Measurements from ENCODE around the gene C12orf75. TPM values are rescaled to one million over a fixed set of nuclear protein-coding genes. Genes with fewer than 3 reads are reported as not detected.

The C12orf75 gene
- total RNA-seq, 6 experiments from 2014 or later: 1.3 to 5.5 (median 2.7) TPM

DNA sequence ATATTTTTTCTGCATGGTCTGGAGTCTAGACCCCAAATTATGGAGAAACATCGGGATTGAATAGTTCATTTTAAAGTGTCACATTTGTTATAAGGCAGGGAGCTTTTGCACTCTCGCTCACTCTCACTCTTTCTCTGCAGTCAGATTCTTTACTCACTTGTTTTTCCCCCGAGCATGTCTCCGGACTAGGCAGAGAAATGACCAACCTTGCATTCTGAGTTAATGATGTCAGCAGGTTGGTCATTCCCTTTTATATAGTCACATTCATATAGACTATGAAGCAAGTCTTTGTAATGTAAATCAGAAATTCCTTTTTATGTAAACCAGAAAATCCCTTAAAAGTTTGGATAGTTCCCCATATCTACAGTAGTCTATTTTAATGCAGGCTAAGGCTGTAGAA lies 4.1 kb downstream of the C12orf75 start:
- Histone ChIP-seq H3K27ac (no peak overlapping the region), H3K4me3 (no peak overlapping the region), H3K27me3 (no peaks in the 10 kb centered on the region), H3K4me1 (peaks cover 0 to 7% (median 0%) of the 10 kb centered on the region in 4 donors), H3K36me3 (no peaks in the 10 kb centered on the region), H3K9me3 (no peaks in the 10 kb centered on the region)
- DNase-seq: no peak
- 82% methylated on average over 4 of the region's 4 CpGs for WGBS (ENCODE audit: insufficient coverage, low coverage, low lambda C conversion rate, missing lambda C conversion rate)
- intact Hi-C loops (cut with DNase I): no loop called here
- no peak for TF ChIP-seq POLR2A (IDR thresholded peaks at IDR 0.05)
- TF ChIP-seq, protein P1, sequence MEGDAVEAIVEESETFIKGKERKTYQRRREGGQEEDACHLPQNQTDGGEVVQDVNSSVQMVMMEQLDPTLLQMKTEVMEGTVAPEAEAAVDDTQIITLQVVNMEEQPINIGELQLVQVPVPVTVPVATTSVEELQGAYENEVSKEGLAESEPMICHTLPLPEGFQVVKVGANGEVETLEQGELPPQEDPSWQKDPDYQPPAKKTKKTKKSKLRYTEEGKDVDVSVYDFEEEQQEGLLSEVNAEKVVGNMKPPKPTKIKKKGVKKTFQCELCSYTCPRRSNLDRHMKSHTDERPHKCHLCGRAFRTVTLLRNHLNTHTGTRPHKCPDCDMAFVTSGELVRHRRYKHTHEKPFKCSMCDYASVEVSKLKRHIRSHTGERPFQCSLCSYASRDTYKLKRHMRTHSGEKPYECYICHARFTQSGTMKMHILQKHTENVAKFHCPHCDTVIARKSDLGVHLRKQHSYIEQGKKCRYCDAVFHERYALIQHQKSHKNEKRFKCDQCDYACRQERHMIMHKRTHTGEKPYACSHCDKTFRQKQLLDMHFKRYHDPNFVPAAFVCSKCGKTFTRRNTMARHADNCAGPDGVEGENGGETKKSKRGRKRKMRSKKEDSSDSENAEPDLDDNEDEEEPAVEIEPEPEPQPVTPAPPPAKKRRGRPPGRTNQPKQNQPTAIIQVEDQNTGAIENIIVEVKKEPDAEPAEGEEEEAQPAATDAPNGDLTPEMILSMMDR (IDR thresholded peaks at IDR 0.05): no peak
- no peak for ATAC-seq

DNA sequence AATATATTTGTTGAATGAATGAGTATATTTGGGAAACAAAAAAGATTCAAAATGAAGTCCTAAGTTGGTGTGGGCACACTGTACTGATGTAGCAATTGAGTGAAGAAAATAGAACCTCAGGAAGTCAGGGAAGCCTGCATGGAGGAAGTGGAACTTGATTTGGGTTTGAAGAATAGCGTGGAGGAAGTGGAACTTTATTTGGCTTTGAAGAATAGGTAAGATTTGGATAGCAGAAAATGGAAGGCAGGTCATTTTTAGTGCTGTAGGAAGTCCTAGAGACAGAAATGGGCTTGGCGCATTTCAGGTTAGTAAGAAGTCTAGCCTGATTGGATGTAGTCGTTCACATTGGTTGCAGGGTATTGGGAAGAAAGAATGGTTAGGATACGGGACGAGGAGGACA lies 5.4 kb downstream of the C12orf75 start:
- H3K36me3 ChIP-seq: no peaks in the 10 kb centered on the region
- no peak overlapping the region for H3K27ac ChIP-seq
- H3K4me3 ChIP-seq: no peak overlapping the region
- no peaks in the 10 kb centered on the region for H3K27me3 ChIP-seq
- H3K4me1 ChIP-seq: no peaks in the 10 kb centered on the region
- TF ChIP-seq, protein P1 (IDR thresholded peaks at IDR 0.05): no peak
- no peak for TF ChIP-seq POLR2A (IDR thresholded peaks at IDR 0.05)
- H3K9me3 ChIP-seq: no peaks in the 10 kb centered on the region
- WGBS (ENCODE audit: insufficient coverage, low coverage, low lambda C conversion rate, missing lambda C conversion rate): 74% methylated on average over 5 of the region's 5 CpGs
- intact Hi-C loops (cut with DNase I): no loop called here
- DNase-seq: no peak
- ATAC-seq: no peak

DNA sequence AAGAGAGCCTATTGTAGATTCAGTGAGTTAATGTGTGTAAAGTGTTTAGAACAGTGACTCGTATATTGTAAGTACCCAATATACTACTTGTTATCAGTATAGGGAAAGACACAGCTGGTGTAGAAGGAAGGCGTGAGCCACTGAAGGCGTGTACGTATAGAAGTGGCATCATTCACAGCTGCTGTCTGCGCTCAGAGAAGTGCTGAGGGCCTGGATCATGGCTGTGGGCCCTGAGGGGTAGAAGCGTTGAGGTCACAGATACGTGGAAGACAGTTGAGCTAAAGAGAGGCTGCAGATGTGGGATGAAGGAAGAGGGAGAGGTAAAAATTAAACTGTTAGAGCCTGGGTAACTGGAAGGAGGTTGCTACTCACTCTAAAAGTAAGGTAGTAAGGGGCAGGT lies 5.9 kb downstream of the C12orf75 start:
- DNase-seq (no peak), ATAC-seq (no peak)
- Histone ChIP-seq H3K9me3 (no peaks in the 10 kb centered on the region), H3K4me3 (no peak overlapping the region), H3K36me3 (no peaks in the 10 kb centered on the region), H3K27me3 (no peaks in the 10 kb centered on the region), H3K27ac (no peak overlapping the region), H3K4me1 (no peaks in the 10 kb centered on the region)
- TF ChIP-seq, protein P1 (IDR thresholded peaks at IDR 0.05): no peak
- TF ChIP-seq POLR2A (IDR thresholded peaks at IDR 0.05): no peak
- intact Hi-C loops (cut with DNase I): no loop called here
- 93% methylated on average over 7 of the region's 7 CpGs for WGBS (ENCODE audit: insufficient coverage, low coverage, low lambda C conversion rate, missing lambda C conversion rate)

DNA sequence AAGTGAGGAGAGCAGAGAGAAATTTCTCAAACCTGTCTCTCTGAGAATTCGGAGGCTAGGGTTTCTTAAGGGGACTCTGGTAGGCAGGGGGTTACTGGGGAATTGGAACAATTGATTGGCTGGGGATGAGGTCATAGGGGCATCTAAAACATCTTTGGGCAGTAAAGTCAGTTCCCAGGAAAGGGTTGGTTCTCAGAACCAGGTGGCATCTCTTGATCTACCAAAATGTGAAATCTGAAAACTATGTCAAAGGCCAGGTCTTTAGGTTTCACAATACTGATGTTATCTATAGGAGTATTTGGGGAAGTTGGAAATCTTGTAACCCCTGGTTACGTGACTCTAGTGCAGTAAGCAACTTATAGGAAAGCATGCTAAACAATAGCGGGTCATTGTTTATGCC lies 6.9 kb downstream of the C12orf75 start:
- WGBS (ENCODE audit: insufficient coverage, low coverage, low lambda C conversion rate, missing lambda C conversion rate): 76% methylated on average over 3 of the region's 3 CpGs
- Histone ChIP-seq H3K9me3 (no peaks in the 10 kb centered on the region), H3K27me3 (no peaks in the 10 kb centered on the region), H3K27ac (no peak overlapping the region), H3K4me1 (no peaks in the 10 kb centered on the region), H3K4me3 (no peak overlapping the region), H3K36me3 (no peaks in the 10 kb centered on the region)
- intact Hi-C loops (cut with DNase I): no loop called here
- ATAC-seq (no peak), DNase-seq (no peak)
- TF ChIP-seq, protein P1 (IDR thresholded peaks at IDR 0.05): no peak
- TF ChIP-seq POLR2A (IDR thresholded peaks at IDR 0.05): no peak

DNA sequence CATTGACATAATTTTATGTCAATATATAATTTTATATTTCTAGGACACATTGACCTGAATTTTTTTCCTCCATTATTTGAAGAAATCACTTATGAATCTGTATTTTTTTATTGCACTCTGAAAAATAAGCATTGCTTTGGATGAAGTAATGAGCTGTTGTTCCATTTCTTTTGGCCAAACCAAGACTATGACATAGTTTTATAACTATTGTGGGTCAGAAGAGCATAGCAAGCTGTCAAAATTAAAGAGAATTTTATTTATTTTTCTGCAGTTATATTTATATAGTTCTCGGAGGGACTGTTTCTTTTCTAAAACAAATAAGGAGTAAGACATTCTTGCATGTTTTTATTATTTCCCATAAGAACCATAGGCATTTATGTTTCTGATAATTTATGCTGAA lies 8.5 kb downstream of the C12orf75 start:
- no peak for DNase-seq
- no peaks in the 10 kb centered on the region for H3K27me3 ChIP-seq
- ATAC-seq: no peak
- H3K27ac ChIP-seq: no peak overlapping the region
- no peak overlapping the region for H3K4me3 ChIP-seq
- 44% methylated on average over 1 of the region's 1 CpG for WGBS (ENCODE audit: insufficient coverage, low coverage, low lambda C conversion rate, missing lambda C conversion rate)
- H3K36me3 ChIP-seq: no peaks in the 10 kb centered on the region
- no peaks in the 10 kb centered on the region for H3K4me1 ChIP-seq
- no peaks in the 10 kb centered on the region for H3K9me3 ChIP-seq
- no peak for TF ChIP-seq POLR2A (IDR thresholded peaks at IDR 0.05)
- TF ChIP-seq, protein P1 (IDR thresholded peaks at IDR 0.05): no peak
- intact Hi-C loops (cut with DNase I): no loop called here
